ENCODE data around the gene TMEM220. TPM values are rescaled to one million over a fixed set of nuclear protein-coding genes. Genes with fewer than 3 reads are reported as not detected.
"Not testable (repeated sequence)": the region's sequence is repeated elsewhere in the genome, so short reads cannot be mapped to it uniquely, and the experiment has no call there.

Gene TMEM220
- total and polyA plus RNA-seq, 9 donors = 5.4 to 14.1 (median 9.8) TPM

- no peaks in the 10 kb centered on the region for H3K27me3 ChIP-seq
- intact Hi-C loops (cut with DNase I) = loop anchor here in 2 of 4 donors (5.0 kb wide), 2 partner anchors 107 to 117 kb away; no protein-coding TSS in a partner anchor
- WGBS, 3 donors = 70 to 78% (median 71%) methylated on average over 2 of the region's 2 CpGs
- peaks cover 3% of the 10 kb centered on the region for H3K4me1 ChIP-seq (ENCODE audit: insufficient read depth)
- TF ChIP-seq POLR2A (IDR thresholded peaks at IDR 0.05) (no peak), CTCF (IDR thresholded peaks at IDR 0.05) (no peak), EP300 (IDR thresholded peaks at IDR 0.05) (no peak)
- no peaks in the 10 kb centered on the region for H3K9me3 ChIP-seq
- no peaks in the 10 kb centered on the region for H3K36me3 ChIP-seq
- DNase-seq = no peak
- H3K4me3 ChIP-seq = no peak overlapping the region
- H3K27ac ChIP-seq = no peak overlapping the region
Measured at GRCh38 chr17:10735251-10735650, 5.4 kb upstream of the TMEM220 start.

DNA sequence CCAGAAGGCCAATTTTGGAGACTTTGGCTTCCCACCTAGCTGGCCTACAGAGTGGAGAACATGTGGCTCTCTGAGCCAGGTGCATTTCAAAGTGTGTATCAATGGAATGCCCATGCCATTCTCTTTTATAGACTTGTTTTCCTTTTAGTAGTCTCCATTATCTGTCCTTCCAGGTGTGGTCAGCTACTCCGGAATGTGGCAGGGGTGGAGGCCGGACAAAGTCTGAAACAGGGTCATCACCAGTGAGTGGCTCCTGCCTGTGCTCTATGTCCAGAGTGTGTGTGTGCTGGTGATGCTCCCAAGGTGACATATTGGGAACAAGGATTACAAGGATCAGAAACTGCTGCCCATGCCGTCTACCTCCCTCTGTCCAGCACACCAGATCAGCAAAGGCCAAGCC, 3.8 kb upstream of the TMEM220 start:
- Histone ChIP-seq H3K27ac (no peak overlapping the region), H3K27me3 (no peaks in the 10 kb centered on the region), H3K4me1 (ENCODE audit: insufficient read depth) (peaks cover 2% of the 10 kb centered on the region), H3K4me3 (no peak overlapping the region), H3K36me3 (no peaks in the 10 kb centered on the region), H3K9me3 (no peaks in the 10 kb centered on the region)
- intact Hi-C loops (cut with DNase I) = loop anchor here in 1 of 4 donors (5.0 kb wide), 1 partner anchor 109 kb away; no protein-coding TSS in a partner anchor
- TF ChIP-seq POLR2A (IDR thresholded peaks at IDR 0.05) = no peak
- TF ChIP-seq CTCF (IDR thresholded peaks at IDR 0.05) = no peak
- TF ChIP-seq EP300 (IDR thresholded peaks at IDR 0.05) = no peak
- no peak for DNase-seq
- WGBS, 3 donors = 90 to 93% (median 91%) methylated on average over 3 of the region's 3 CpGs

DNA sequence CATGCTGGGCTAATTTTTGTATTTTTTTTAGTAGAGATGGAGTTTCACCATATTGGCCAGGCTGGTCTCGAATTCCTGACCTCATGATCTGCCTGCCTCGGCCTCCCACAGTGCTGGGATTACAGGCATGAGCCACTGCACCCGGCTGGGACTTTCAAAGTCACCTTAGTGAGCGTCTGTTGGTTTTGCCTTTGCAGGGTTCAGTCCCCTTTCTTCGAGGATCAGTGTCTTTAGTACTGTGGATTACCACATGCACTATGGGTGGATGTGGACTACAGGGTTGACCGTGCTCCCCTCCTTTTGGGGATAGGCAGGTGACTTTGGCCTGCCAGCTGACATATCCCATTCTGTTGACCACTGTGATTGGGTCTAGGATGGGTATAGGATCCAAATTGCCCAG, 2.3 kb upstream of the TMEM220 start:
- not testable (repeated sequence) for H3K36me3 ChIP-seq; DNase-seq; H3K27me3 ChIP-seq; H3K4me1 ChIP-seq (ENCODE audit: insufficient read depth); H3K4me3 ChIP-seq; H3K27ac ChIP-seq; H3K9me3 ChIP-seq
- WGBS, 3 donors = 82 to 97% (median 87%) methylated on average over 6 of the region's 6 CpGs
- intact Hi-C loops (cut with DNase I) = loop anchor here in 1 of 4 donors (5.0 kb wide), 1 partner anchor 110 kb away; no protein-coding TSS in a partner anchor

DNA sequence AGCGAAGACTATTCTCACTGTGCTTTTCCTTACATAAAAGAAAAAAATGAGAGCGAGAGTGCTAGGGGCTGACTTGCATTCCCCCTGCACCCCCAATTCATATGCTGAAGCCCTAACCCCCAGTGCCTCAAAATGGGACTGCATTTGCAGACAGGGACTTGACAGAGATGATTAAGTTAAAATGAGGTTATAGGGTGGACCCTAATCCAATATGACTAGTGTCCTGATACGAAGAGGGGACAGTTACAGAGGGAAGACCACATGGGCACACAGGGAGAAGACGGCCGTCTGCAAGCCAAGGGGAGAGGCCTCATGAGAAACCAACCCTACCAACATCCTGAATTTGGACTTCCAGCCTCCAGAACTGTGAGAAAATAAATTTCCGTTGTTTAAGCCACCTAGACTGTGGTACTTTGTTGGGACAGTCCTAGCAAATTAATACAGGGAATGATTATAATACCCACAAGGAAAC, 1.6 kb upstream of the TMEM220 start:
- no peak for DNase-seq
- Histone ChIP-seq H3K36me3 (no peaks in the 10 kb centered on the region), H3K27me3 (no peaks in the 10 kb centered on the region), H3K4me1 (ENCODE audit: insufficient read depth) (peaks cover 2% of the 10 kb centered on the region), H3K9me3 (no peaks in the 10 kb centered on the region), H3K4me3 (no peak overlapping the region), H3K27ac (peak overlapping the region in 1 of 2 donors; percentile 98)
- TF ChIP-seq EP300 (IDR thresholded peaks at IDR 0.05) (no peak), POLR2A (IDR thresholded peaks at IDR 0.05) (no peak), CTCF (IDR thresholded peaks at IDR 0.05) (no peak)
- 90 to 95% (median 95%) methylated on average over 6 of the region's 6 CpGs for WGBS, 3 donors
- intact Hi-C loops (cut with DNase I) = loop anchor here in 1 of 4 donors (5.0 kb wide), 1 partner anchor 111 kb away; no protein-coding TSS in a partner anchor

- H3K27me3 ChIP-seq; H3K36me3 ChIP-seq; H3K9me3 ChIP-seq; H3K4me1 ChIP-seq (ENCODE audit: insufficient read depth): not testable (repeated sequence)
- intact Hi-C loops (cut with DNase I) = loop anchor here in 1 of 4 donors (5.0 kb wide), 1 partner anchor 112 kb away; no protein-coding TSS in a partner anchor
- DNase-seq = peak in 4 of 5 donors; percentile 20 to 57 (median 46)
- WGBS, 3 donors = 5 to 8% (median 7%) methylated on average over 15 of the region's 15 CpGs
- Histone ChIP-seq H3K27ac (peak overlapping the region; percentile 93 to 98), H3K4me3 (peak overlapping the region; percentile 86)
Measured at GRCh38 chr17:10730247-10730646, 424 bp upstream of the TMEM220 start.
